K562 (cell line): ENCODE results near the gene PDE8A. TPM values are rescaled to one million over a fixed set of nuclear protein-coding genes. Genes with fewer than 3 reads are reported as not detected.
A peak's percentile ranks its signal among the peaks of the same experiment; 100 is the strongest.

ENCODE experiments used
- ATAC-seq: fragments of 200-7000 bp; cut with Tn5 transposase; 3 replicates; pipeline ENCODE4 v1.9.1; 2020; ENCODE audit warnings: moderate library complexity
- BruUV-seq: library from RNA; stranded (reverse); fragments of 400-500 nt; replicated peaks from 2 replicates; lab custom pipeline; 2021; lab: Mats Ljungman, UMichigan
- CTCF ChIA-PET: fragments of 300-600 bp; formaldehyde crosslinking; extraction: SDS; loops from one replicate; lab custom pipeline; 2021; ENCODE audit warnings: low intra/inter-chr PET ratio; lab: Yijun Ruan, JAX
- POLR2A ChIA-PET: fragments of 300-600, 350-650 bp; sonication (Branson Sonifier 250); formaldehyde crosslinking; extraction: SDS; loops from one replicate; lab custom pipeline; 2021; ENCODE audit warnings: antibody characterized with exemption, inconsistent platforms; lab: Yijun Ruan, JAX
- DNase-seq, 4 experiments: peaks; one replicate each; pipeline versions ENCODE4 v3.0.0 to v3.0.0-alpha.2; 2011 to 2018; ENCODE audit warnings: low spot score in 3 of 4, mixed read lengths in 3 of 4; ENCODE audit errors: extremely low read depth in 1 of 4
- FAIRE-seq: peaks from 2 replicates; lab custom pipeline; 2011; peaks lifted over from hg19 to GRCh38; lab: Jason Lieb, UNC
- H2AFZ ChIP-seq: 2 replicates; pipeline ENCODE4 v1.6.0; 2011; ENCODE audit warnings: low read depth, low read length, control low read depth, inconsistent platforms
- H3K27ac ChIP-seq: fragments of 200-600 bp; 3 replicates; pipeline ENCODE4 v1.8.0; 2011; ENCODE audit warnings: low read depth, mild to moderate bottlenecking, control low read depth, inconsistent platforms, low read length, moderate library complexity, mixed read lengths; ENCODE audit errors: extremely low read depth
- H3K27me3 ChIP-seq, 2 experiments: fragments of 300-600 bp in 1 of 2; 2 replicates in 1 of 2; 3 replicates in 1 of 2; pipeline versions ENCODE4 v1.6.0 to v1.8.0; 2011; ENCODE audit warnings: inconsistent platforms in 2 of 2, low read length in 2 of 2, mild to moderate bottlenecking in 1 of 2, mixed read lengths in 1 of 2, moderate library complexity in 1 of 2; ENCODE audit not compliant: control insufficient read depth in 2 of 2, insufficient read depth in 2 of 2
- H3K36me3 ChIP-seq: fragments of 300-600 bp; 3 replicates; pipeline ENCODE4 v1.8.0; 2011; ENCODE audit warnings: mild to moderate bottlenecking, low read length, inconsistent platforms; ENCODE audit not compliant: control insufficient read depth, insufficient read depth
- H3K4me1 ChIP-seq, 2 experiments: fragments of 200-600 bp in 1 of 2; replicated peaks in 1 of 2; 2 replicates in 1 of 2; 3 replicates in 1 of 2; pipeline versions ENCODE4 v1.5.1 to v1.8.0; 2011; ENCODE audit warnings: inconsistent platforms in 2 of 2, low read length in 2 of 2, mild to moderate bottlenecking in 1 of 2, mixed read lengths in 1 of 2, moderate library complexity in 1 of 2; ENCODE audit not compliant: control insufficient read depth in 2 of 2, insufficient read depth in 2 of 2
- H3K4me2 ChIP-seq: 2 replicates; pipeline ENCODE4 v1.6.1; 2011; ENCODE audit warnings: low read length, control low read depth, inconsistent platforms, mixed read lengths; ENCODE audit not compliant: insufficient read depth
- H3K4me3 ChIP-seq: fragments of 200-600 bp; sonication (generic), shearing (Covaris generic); 2 replicates; pipeline ENCODE4 v1.5.1; 2016; ENCODE audit warnings: control low read depth, inconsistent platforms
- H3K79me2 ChIP-seq: fragments of 200-600 bp; 3 replicates; pipeline ENCODE4 v1.8.0; 2011; ENCODE audit warnings: low read length, inconsistent platforms; ENCODE audit not compliant: control insufficient read depth, insufficient read depth
- H3K9ac ChIP-seq, 2 experiments: 2 replicates each; pipeline versions ENCODE4 v1.6.0 to v1.6.1; 2011; ENCODE audit warnings: low read depth in 2 of 2, low read length in 2 of 2, control low read depth in 1 of 2, inconsistent platforms in 1 of 2, mild to moderate bottlenecking in 1 of 2, mixed read lengths in 1 of 2; ENCODE audit not compliant: insufficient read depth in 1 of 2
- H3K9me1 ChIP-seq: one replicate; pipeline ENCODE4 v1.6.0; 2011; ENCODE audit warnings: inconsistent platforms, mild to moderate bottlenecking, low read length, moderate library complexity; ENCODE audit not compliant: control insufficient read depth, insufficient read depth
- H3K9me3 ChIP-seq: replicated peaks from 2 replicates; pipeline ENCODE4 v1.5.1; 2011; ENCODE audit warnings: low read depth, low read length, inconsistent platforms; ENCODE audit not compliant: control insufficient read depth, insufficient read depth
- H4K20me1 ChIP-seq: replicated peaks from 2 replicates; pipeline ENCODE4 v1.6.1; 2011; ENCODE audit warnings: low read length, inconsistent platforms, mixed read lengths; ENCODE audit not compliant: control insufficient read depth, insufficient read depth
- ADNP ChIP-seq: fragments of 200-800 bp; sonication (Bioruptor generic); IDR thresholded peaks from 2 replicates; pipeline ENCODE4 v1.6.1; 2016; ENCODE audit warnings: missing genetic modification characterization, missing compliant biosample characterization
- EGR1 ChIP-seq: fragments of 450-650 bp; conservative IDR thresholded peaks from 2 replicates; pipeline ENCODE4 v1.6.1; 2017; ENCODE audit warnings: mild to moderate bottlenecking
- EP300 ChIP-seq: IDR thresholded peaks from 2 replicates; pipeline ENCODE4 v1.6.1; 2012; ENCODE audit warnings: low read length, improper control_type of control experiment
- ERF ChIP-seq: fragments of 450-650 bp; formaldehyde crosslinking; IDR thresholded peaks from 2 replicates; pipeline ENCODE4 v1.4.0; 2020; ENCODE audit warnings: mild to moderate bottlenecking, mixed read lengths
- FOXK1 ChIP-seq: sonication (generic); formaldehyde crosslinking; IDR thresholded peaks from 2 replicates; pipeline ENCODE4 v1.8.0; 2022; ENCODE audit warnings: missing genetic modification reagents, mild to moderate bottlenecking, borderline replicate concordance
- FOXM1 ChIP-seq, 2 experiments: fragments of 450-650 bp in 1 of 2; sonication (generic) in 1 of 2; formaldehyde crosslinking in 1 of 2; IDR thresholded peaks; 2 replicates each; pipeline versions ENCODE4 v1.6.1 to v1.9.0; 2017 to 2022; ENCODE audit warnings: low read depth in 2 of 2, mild to moderate bottlenecking in 2 of 2, missing genetic modification reagents in 1 of 2, moderate library complexity in 1 of 2
- HNRNPL ChIP-seq: fragments of 200-400 bp; formaldehyde crosslinking; IDR thresholded peaks from 2 replicates; pipeline ENCODE4 v1.6.1; 2017; ENCODE audit warnings: low read depth, mild to moderate bottlenecking, low read length
- RFX1 ChIP-seq: fragments of 450-650 bp; IDR thresholded peaks from 2 replicates; pipeline ENCODE4 v1.6.1; 2016; ENCODE audit warnings: mild to moderate bottlenecking, moderate library complexity
- SIN3A ChIP-seq, 2 experiments: fragments of 150-350 bp in 1 of 2; IDR thresholded peaks; 2 replicates each; pipeline ENCODE4 v1.6.1; 2011 to 2016; ENCODE audit warnings: borderline replicate concordance in 2 of 2, low read depth in 2 of 2, low read length in 2 of 2, mild to moderate bottlenecking in 2 of 2, moderate library complexity in 2 of 2; ENCODE audit not compliant: control insufficient read depth in 1 of 2
- TBL1XR1 ChIP-seq, 2 experiments: IDR thresholded peaks; 2 replicates each; pipeline ENCODE4 v1.6.1; 2012; ENCODE audit warnings: improper control_type of control experiment in 2 of 2, low read length in 2 of 2, mild to moderate bottlenecking in 1 of 2
- WGBS: fragments of 100-300 bp; shearing (Covaris generic); methylation state at CpG from one replicate; pipeline ENCODE4 v1.1.6; 2016; ENCODE audit warnings: low coverage, mixed read lengths; ENCODE audit not compliant: insufficient coverage; ENCODE audit errors: missing lambda C conversion rate; 5-methylcytosine and 5-hydroxymethylcytosine counted together
- in situ Hi-C: fragments of 300-500 bp; cut with MboI; formaldehyde crosslinking; loops from 4 replicates; pipeline ENCODE4 v1.15.0; 2018; ENCODE audit warnings: inconsistent platforms, mixed read lengths
- intact Hi-C: fragments of 100-400 bp; cut with micrococcal nuclease; formaldehyde crosslinking; loops from 2 replicates; pipeline ENCODE4 v1.14.2; 2022
- polyA plus RNA-seq, 8 experiments: library from polyadenylated mRNA; depleted of rRNA in 4 of 8; stranded (reverse) in 5 of 8; unstranded in 3 of 8; fragments of >200 nt; fragmentation: Nextera tagmentation in 2 of 8; fragmentation: Illumina TruSeq in 1 of 8; extraction: Ambion mirVana in 2 of 8; extraction: Trizol in 1 of 8; gene quantifications; 2 replicates each; pipeline versions ENCODE4 v1.2.1 to v1.2.3, GENCODE V29; 2011 to 2014; ENCODE audit warnings: inconsistent platforms in 1 of 8, missing spikeins in 1 of 8
- total RNA-seq, 7 experiments: library from RNA; depleted of rRNA in 6 of 7; stranded (reverse); fragments of >200 nt in 6 of 7; fragmentation: Illumina TruSeq in 2 of 7; extraction: Trizol in 2 of 7; gene quantifications; 2 replicates each; pipeline versions ENCODE4 v1.2.1 to v1.2.3, GENCODE V29; 2011 to 2021; ENCODE audit warnings: low replicate concordance in 1 of 7
- TF ChIP-seq, protein P1 (sequence below): sonication (generic); formaldehyde crosslinking; IDR thresholded peaks from 2 replicates; pipeline ENCODE4 v1.4.0; 2020; ENCODE audit warnings: mild to moderate bottlenecking, missing genetic modification reagents

The PDE8A gene
- total and polyA plus RNA-seq, 9 of the 15 experiments (the other 6 are each of a cell fraction or from before 2014, with no cell fraction given): 5.9 to 40.3 (median 19.8) TPM

DNA sequence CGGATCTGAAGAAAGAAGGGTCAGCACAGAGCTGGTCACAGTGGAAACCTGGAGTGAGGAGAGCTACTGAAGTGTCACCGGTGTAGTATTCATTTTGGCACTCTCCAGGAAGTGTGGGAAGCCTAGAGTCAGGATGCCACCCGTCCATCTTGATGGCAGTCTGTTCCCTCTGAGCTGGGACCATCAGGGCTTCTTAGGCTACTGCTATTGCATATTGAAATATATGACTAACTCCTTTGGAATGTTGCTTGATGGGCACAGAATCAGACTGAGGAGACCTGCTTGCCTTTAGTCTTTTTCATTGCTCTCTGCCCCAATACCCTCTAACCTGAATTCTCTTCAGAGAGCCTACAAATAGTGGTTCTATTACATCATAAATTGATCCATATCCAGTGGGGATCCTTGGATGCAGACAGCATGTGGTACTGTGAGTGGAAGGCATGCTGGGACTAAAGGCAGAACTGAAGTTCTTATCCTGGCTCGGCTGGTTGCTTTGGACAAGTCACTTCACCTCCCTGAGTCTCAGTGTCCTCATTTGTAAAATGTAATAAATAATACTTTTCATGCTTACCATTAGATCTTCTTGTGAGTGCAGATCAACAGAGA is 143.5 kb downstream of the PDE8A start (continued):
- TF ChIP-seq FOXM1 (IDR thresholded peaks at IDR 0.05; ENCODE audit: low read depth) (no peak), FOXM1 (CRISPR knock-in tag; IDR thresholded peaks at IDR 0.05; ENCODE audit: low read depth) (no peak), EP300 (no peak), RFX1 (no peak)
- TF ChIP-seq, all 486 proteins: peak for 0

DNA sequence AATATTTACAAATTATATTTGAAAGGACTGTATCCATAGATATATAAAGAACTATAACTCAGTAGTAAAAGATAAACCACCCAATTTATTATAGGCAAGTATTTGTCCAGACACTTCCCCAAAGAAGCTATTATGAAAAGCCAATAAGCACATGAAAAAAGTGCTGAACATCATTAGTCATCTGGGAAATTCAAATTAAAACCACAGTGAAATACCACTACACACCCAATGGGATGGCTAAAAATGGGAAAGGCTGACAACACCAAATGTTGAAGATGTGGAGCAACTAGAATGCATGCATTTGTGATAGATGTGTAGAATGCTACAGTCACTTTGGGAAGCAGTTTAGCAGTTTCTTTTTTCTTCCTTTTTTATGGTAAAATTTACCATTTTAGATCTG is 147.0 kb downstream of the PDE8A start:
- TF ChIP-seq TBL1XR1 (IDR thresholded peaks at IDR 0.05; ENCODE audit: low read length in 2 of 2): no peak
- TF ChIP-seq, all 486 proteins: peak for 0
- in situ Hi-C loops: no loop called here
- Histone ChIP-seq H3K79me2 (no peaks in the 10 kb centered on the region), H2AFZ (no peak overlapping the region), H3K36me3 (peaks cover 41% of the 10 kb centered on the region), H3K9me3 (no peaks in the 10 kb centered on the region), H3K4me1 (no peaks in the 10 kb centered on the region), H4K20me1 (no peaks in the 10 kb centered on the region), H3K4me3 (no peak overlapping the region), H3K9ac (no peak overlapping the region), H3K4me2 (no peak overlapping the region), H3K27ac (no peak overlapping the region), H3K27me3 (no peaks in the 10 kb centered on the region), H3K9me1 (no peaks in the 10 kb centered on the region)
- no TSS peak for BruUV-seq
- FAIRE-seq: peak; percentile 40
- ChIA-PET CTCF (no interaction called here), POLR2A (no interaction called here)
- DNase-seq: no peak
- intact Hi-C loops: no loop called here
- ATAC-seq: no peak

DNA sequence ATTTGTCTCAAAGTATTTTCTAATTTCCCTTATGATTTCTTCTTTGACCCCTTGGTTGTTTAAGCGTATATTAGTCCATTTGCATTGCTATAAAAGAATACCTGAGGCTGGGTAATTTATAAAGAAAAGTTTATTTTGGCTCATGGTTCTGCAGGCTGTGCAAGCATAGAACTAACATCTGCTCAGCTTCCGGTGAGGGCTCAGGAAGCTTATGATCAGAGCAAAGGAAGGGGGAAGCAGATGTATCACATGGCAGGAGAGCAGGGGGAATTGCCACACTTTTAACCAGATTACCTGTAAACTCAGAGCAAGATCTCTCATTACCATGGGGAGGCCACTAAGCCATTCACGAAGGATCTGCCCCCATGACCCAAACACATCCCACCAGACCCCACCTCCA is 148.2 kb downstream of the PDE8A start:
- Histone ChIP-seq H3K9me1 (no peaks in the 10 kb centered on the region), H3K9me3 (no peaks in the 10 kb centered on the region), H3K27me3 (no peaks in the 10 kb centered on the region), H4K20me1 (no peaks in the 10 kb centered on the region), H3K36me3 (peaks cover 38% of the 10 kb centered on the region), H3K4me3 (no peak overlapping the region), H3K27ac (no peak overlapping the region), H3K9ac (no peak overlapping the region), H3K4me1 (no peaks in the 10 kb centered on the region), H2AFZ (no peak overlapping the region), H3K79me2 (no peaks in the 10 kb centered on the region), H3K4me2 (no peak overlapping the region)
- ChIA-PET CTCF (no interaction called here), POLR2A (no interaction called here)
- FAIRE-seq (no peak), DNase-seq (no peak), ATAC-seq (no peak)
- in situ Hi-C loops (no loop called here), intact Hi-C loops (no loop called here)
- WGBS: 76% methylated on average over 3 of the region's 3 CpGs
- TF ChIP-seq EGR1 (no peak), HNRNPL (no peak), ADNP (tag) (no peak), FOXK1 (CRISPR knock-in tag) (no peak), ERF (no peak), SIN3A (IDR thresholded peaks at IDR 0.05; ENCODE audit: borderline replicate concordance in 2 of 2, control insufficient read depth in 1 of 2, low read depth in 2 of 2, low read length in 2 of 2) (no peak)
- TF ChIP-seq, protein P1, sequence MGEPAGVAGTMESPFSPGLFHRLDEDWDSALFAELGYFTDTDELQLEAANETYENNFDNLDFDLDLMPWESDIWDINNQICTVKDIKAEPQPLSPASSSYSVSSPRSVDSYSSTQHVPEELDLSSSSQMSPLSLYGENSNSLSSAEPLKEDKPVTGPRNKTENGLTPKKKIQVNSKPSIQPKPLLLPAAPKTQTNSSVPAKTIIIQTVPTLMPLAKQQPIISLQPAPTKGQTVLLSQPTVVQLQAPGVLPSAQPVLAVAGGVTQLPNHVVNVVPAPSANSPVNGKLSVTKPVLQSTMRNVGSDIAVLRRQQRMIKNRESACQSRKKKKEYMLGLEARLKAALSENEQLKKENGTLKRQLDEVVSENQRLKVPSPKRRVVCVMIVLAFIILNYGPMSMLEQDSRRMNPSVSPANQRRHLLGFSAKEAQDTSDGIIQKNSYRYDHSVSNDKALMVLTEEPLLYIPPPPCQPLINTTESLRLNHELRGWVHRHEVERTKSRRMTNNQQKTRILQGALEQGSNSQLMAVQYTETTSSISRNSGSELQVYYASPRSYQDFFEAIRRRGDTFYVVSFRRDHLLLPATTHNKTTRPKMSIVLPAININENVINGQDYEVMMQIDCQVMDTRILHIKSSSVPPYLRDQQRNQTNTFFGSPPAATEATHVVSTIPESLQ: no peak
- no TSS peak for BruUV-seq
